Hematopoietic multipotent progenitor cell treated with erythropoietin and hydrocortisone succinate and interleukin-3 and kit ligand, for 8 days (in vitro differentiated cells): ENCODE measurements around the gene SPOCK1.

Source experiments
- DNase-seq: peaks from one replicate; pipeline ENCODE4 v3.0.0-alpha.2; 2015

The SPOCK1 gene

DNA sequence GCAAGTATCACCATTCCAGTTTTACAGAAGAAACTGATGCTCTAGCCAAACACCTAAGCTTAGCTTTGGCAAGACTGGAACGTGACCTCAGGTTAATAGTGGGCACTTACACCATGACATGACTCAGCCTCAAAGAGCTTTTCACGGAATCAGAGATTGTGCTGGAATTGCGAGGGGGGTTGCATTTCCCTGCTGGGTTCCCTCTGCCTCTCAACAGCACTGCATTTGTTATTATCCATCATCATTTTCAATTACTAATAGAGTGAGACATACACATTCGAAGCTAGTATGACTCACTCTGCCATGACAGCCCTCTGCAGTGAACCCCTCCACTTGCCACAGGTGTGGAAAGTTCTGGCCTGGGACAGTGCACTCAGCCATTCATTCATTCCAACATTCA is 8.0 kb downstream of the SPOCK1 start:
- no peak for DNase-seq

DNA sequence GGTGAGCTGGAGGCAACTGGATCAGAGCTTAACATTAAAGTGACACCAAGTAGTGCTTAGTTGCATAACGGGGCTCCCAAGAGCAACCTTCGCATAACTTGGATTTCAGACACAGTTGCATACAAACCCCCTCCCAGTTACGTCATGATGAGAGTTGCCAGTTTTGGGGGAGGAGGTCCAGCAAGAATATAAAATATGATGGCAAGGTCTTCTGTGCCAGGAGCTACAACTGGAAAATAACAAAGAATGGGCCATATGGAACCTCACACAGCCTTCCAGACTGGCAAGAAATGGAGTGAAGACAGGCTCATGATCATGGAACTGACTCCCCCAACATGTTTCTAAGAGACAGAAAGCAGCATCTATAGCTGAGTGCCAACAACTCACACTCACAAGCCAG is 8.5 kb downstream of the SPOCK1 start:
- DNase-seq = no peak

DNA sequence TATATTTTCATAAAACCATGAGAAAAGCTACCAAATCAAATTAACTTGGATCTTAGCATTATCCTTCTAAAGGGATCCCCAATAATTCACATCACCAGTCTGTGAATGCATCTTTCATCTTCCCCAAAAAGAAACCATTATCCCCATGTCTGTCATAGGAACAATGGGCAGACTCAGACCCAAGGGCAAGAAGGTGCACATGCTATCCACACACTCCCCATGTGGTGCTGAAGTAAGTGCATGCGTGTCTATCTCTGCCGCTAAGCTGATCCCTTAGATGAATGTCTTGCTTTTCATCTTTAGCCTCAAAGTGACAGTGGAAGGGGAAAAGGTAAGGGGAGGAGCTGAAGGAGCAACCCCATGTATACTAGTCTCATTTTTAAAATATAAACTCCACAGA is 10.2 kb downstream of the SPOCK1 start:
- no peak for DNase-seq

DNA sequence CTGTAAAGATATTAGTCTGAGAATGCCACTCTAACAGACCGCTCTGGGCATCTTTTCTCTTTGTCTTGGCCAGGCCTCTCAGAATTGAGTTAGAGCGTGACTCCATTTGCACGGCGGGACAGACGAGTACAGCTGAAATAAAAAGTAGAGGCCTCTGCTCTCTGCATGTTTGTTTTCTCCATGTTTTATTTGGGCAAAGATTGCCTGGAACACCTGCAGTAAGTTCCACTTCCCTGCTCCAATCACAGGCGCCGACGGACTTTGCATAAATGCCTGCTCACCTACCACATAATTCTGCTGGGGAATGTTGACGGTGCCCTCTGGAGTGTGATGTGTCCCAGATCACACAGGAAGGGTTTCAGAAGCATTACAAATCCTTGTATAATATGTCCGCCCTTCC is 10.6 kb downstream of the SPOCK1 start:
- DNase-seq = no peak

DNA sequence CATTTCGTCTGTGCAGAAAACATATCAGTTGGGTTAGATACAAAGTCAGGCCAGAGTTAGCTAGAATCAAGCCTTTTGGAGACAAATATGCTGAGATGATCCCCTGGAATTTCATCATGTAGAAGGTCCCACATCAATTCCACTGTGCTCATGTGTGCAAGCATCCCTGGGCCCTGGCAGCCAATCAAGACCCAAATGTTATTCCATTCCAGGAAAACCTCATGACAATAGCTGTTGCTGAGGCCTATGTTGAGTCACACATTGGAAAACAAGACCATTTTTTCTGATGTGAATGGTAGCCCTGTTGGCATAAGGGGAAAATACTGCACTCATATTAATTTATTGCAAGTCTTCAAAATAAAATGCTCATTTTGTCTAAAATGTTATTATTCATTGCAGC is 11.5 kb downstream of the SPOCK1 start:
- DNase-seq = no peak

DNA sequence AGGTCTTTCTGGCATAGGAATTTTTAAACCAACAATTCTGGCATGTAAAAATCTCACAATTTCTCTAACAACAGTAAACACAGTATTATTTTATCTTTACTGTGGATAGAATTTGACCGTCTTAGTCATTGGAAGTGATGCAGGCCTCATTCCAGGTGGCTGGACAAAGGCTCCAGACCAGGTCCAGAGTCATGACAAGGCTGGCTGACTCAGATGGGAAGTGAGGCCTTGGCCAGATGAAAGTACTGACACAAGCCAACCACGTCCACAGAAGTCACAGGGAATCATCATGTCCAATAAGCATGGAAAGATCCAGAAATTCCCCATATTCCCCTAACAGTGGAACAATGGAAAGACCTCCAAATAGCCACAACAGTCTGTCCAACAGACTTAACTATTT is 12.4 kb downstream of the SPOCK1 start:
- no peak for DNase-seq

DNA sequence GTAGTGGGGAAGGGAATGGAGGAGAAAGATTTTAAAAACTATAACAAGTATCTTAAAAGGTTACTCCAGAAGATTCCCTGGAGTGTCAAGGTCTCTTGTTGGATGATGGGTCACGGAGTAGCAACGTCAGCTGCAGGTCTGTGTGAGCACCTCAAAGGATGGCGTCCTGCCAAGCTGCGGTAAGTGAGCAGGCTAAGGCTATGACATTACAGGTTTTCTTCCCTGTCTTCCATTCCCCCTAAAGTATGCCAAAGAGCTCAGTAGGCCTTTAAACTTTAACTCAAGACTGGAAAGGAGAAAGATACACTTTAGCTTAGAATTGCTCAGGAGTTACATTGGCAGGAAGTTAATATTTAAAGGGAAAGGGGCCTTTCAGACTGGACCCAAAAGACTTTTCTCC is 17.5 kb downstream of the SPOCK1 start:
- no peak for DNase-seq

DNA sequence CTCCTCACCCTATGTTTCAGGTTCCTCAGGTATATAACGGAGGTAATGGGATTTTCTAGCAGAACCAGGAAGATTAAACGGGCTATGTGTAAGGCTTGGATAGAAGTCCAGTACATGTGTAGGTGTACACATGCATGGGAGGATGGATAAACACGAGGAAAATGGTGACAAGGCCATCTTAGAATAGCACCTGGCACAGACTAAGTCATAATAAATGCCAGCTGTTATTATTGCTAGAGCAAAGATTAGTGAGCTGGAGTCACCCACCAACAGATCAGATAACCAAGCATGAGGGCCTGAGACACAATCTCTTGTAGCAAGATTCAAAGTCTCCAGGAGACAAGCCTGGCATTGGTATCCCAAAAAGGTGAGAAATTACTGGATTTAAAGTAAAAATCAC is 21.1 kb downstream of the SPOCK1 start:
- no peak for DNase-seq

DNA sequence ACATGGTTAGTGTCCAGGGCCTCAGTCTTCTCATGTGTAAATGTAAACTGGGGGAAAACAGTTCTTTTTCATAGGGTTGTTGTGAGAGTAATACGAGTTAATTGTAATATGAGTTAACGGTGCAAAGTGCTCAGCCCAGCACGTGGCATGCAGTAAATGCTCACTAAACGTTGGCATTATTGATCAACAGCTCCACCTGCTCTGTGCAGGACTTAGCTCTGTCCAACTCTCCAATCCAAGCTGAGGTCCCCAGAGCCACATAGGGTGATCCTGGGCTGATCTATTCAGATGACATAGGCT is 28.3 kb downstream of the SPOCK1 start:
- no peak for DNase-seq

DNA sequence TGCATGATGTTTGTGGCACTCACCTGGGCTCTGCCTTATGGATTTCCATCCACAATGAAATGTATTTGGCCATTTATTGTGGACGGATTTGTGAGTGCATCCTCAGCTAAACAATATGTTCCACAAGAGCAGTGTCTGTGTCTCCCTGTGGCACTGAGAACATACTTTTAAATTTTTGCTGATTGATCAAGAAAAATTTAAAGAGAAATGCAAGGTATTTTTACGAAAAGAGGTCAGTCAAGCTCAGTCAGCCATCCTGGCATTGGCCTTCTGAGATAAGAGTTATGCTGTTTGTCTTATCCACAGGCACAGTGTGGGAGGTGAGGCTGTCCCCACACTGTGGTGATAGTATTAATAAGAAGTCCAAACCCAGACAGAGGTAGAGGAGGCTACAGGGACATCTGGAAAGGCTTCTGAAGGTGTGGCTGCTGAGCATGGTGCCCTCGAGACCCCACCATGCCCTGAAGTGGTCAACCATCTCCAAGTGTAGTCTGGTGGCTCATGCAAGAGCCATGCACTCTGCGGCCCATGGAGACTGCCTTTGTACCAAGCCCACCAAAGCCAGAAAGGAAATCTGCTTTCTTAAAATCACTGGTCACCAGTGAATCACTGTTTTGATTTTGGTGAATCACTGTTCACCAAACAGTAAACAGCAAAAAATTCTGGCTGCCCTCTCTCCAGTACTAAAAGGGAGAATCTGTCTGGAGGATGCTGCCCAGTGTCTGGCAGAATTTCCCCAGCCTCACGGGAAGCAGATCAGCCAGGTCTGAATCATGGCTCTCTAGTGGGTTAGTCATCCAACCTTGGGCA is 28.8 kb downstream of the SPOCK1 start:
- no peak for DNase-seq

DNA sequence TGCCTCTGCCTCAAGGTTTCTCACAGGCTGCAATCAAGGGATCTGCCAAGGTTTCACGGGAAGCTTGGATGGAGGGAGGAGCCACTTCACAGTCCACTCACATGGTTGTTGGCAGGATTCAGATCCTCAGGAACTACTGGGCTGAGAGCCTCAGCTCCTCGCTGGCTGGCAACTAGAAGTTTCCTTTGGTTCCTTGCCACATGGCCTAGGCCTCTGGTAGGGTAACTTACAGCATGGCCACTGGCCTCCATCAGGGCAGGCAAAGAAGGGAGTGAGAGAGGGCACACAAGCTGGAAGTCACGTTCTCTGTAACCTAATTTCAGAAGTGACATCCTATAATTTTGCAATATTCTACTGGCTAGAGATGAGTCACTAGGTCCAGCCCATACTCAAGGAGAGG is 32.2 kb downstream of the SPOCK1 start:
- DNase-seq = no peak

DNA sequence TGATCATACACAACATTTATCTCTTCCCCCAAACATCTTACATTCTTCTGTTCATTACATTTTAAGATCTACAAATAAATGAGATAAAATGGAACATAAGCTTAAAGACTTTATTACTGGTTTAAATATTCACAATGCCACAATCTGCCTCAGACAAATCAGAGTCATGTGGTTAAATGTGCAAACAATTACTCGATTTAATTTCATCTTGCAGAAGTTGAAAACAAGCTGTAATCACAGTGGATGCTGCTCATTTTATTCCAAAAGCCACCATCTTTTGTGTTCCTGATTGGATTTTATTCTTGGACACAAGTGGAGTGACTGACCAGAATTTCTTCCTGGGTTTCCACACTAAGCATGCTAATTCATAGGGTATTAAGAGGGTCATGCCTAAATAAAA is 33.2 kb downstream of the SPOCK1 start:
- no peak for DNase-seq

DNA sequence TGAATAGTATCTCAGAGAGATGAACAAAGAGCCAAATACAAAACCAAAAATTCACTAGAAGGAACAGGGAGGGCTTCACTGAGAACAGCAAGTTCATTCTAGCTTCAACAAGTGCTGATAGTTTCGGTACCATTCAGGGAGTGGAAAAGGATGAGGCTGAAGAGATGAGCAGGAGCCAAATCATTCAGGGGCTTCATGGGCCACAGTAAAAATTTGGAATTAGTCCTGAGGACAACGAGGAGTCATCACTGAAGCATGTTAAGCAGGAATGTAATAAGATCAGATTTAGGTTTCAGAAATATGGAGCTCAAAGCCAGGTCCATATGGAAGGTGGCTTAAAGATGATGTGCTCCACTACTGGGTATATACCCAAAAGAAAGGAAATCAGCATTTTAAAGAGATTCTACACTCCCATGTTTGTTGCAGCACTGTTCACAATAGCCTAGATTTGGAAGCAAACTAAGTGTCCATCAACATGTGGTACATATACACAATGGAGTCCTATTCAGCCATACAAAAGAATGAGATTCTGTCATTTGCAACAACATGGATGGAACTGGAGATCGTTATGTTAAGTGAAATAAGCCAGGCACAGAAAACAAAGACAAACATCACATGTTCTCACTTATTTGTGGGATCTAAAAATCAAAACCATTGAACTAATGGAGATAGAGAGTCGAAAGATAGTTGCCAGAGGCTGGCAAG is 36.2 kb downstream of the SPOCK1 start:
- DNase-seq = no peak

DNA sequence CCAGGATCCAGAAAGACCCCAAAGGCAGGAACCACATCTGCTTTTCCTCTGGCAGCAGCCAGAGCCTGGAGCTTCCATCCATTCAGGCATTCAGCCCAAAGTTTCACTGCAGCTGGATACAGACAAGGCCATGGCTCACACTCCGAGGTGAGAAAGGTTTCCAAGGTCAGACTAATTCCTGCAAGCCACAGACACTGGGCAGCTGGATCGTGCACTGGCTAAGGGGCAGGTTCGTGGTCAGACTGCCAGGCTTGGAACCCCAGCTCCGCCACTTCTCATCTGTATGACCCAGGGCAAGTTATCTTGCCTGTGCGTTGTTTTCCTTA is 36.9 kb downstream of the SPOCK1 start:
- DNase-seq = no peak

DNA sequence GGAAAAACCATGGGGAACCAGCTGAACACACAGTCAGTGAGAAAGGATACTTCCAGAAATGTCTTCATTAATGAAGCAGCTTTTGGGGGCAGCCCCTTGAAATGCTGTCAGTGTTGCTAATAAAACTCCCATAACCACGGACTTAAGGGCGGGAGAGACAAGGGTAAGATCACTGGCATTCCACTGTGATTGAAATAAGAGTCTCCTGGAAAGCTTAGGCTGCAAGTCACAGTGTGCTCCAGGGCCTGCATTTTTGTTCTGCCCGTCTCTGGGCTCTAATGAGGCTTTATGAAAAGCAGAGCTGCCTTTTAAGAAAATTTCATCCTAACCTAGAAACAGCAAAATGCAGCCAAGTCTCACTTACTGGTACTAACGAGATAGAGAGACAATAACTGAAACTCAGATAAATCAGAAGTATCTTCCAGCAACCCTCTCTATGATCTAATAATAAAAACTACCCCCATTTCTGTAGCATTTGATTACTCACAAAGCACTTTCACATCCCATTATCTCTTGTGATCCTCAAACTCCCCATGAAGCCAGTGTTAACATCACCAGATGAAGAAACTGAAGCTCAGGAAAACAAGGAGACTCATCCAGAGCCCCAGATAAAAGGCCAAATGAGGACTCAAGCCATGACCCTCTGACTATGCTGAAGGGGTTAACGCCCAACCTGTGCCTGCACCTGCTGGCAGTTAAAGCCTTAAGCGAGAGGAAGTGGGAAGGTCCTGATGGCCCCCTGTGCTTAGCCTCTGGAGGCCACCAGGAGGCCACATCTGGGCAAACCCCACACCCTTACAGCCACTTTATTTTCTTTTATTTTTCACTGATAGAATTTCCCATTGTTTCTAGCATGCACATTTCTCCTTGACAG is 37.5 kb downstream of the SPOCK1 start:
- DNase-seq = no peak

DNA sequence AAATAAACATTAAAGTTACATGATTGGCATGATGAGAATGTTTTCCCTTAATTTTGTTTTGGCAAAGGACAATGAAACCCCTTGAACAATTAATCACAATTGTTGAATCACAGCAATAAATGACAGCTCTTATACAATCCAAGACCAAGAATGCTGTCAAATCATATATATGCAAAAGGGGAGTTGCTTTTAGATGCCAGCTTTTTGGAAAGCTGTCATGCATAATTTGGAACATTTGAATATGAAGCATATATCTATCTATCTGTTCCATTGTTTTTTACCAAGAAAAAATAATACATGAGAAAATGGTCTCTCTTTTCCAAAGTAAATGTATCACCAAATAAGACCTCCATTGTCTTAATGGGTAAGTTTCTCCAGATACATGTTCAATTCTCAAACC is 44.5 kb downstream of the SPOCK1 start:
- DNase-seq = no peak

DNA sequence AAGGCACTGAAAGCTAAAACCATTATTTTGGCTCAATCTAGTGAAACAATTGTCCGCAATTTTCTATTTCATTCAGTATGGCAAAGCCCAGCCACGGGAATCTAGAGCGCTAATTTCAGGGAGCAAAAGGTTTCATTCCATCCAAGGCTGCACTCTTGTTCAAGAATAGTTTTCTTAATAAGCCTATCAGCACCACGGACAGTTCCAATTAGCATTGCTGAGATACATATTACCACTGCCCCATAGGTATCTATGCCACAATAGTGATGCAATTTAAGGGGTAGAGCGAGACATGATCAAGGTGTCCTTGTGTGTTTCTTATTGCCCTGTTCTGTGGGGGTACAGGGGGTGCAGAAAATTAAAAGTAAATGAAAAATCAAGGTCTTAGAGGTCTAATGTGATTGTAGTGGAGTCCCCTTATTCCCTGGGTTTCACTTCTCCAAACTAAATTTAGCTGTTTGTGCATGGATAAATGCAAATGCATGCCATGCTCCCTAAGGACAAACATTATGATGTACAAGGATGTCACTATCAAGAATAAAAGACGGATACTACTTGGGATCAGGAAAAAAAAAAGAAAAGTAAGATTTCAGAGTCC is 45.5 kb downstream of the SPOCK1 start:
- peak; percentile 56 for DNase-seq

DNA sequence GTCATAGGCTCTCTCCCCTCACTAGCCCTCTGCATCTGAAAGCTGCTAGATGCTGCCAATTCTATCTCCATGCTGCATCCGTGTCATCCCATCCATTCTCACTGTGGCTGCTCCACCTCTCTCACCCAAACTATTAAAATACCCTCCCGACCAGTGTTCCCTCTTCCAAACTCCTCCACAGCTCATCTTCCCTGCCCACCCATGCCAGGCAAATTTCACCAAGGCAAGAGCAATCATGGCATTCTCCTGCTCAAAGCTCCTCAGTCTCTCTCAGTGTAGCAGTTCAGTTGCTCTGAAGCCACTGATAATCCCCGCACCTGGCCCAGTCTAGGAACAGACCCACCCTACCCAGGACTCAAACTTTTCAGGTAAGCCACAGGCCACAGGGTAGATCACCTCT is 48.4 kb downstream of the SPOCK1 start:
- no peak for DNase-seq

DNA sequence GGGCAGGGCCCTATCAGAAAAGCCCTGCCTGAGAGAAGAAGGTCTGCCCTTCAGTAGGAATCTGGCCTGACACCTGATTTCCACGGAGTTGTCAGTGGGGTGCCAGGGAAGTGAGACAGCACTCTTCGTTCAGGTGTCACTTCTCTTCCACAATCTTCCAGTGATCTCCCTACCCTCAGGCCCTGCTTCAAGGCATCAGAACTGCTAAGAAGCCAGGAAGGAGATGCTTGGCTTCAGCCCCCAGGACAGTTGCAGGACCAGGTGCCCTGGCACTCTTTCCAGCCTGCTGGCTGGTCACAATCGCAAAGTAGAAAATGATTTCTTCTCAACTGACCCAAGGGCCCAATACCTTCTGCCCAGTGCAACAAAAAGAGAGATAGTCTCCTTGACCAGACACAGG is 50.3 kb downstream of the SPOCK1 start:
- no peak for DNase-seq

DNA sequence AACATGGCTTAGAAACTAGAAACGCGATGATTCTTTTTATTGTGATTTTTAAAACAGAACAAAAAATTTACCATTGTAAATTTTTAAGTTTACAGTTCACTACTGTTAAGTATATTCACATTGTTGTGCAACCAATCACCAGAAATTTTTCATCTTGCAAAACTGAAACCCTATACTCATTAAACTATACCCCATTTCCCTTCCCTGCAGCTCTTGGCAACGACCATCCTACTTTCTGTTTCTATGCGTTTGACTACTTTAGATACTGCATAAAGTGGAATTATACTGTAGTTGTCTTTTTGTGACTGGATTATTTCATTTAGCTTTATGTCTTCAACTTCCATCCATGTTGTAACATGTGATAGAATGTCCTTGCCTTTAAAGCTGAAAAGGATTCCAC is 52.5 kb downstream of the SPOCK1 start:
- no peak for DNase-seq

DNA sequence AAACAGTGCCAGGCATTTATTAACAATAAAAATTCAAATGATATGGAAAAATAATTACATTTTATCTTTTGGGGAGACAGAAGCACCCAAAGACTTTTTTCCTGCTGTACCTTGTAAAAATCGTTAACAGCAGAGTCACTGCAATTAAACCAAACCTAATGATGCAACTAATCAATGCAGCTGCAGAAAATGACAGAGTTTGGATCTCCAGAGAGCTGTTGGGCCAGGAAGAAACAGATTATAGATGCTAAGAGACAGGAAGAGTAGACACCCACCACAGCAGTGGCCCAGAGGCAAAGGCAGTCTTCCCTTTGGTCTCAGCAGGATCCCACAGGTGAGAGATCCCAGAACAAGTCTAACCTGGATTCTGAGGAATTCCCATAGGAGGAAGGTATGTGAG is 53.0 kb downstream of the SPOCK1 start:
- no peak for DNase-seq

DNA sequence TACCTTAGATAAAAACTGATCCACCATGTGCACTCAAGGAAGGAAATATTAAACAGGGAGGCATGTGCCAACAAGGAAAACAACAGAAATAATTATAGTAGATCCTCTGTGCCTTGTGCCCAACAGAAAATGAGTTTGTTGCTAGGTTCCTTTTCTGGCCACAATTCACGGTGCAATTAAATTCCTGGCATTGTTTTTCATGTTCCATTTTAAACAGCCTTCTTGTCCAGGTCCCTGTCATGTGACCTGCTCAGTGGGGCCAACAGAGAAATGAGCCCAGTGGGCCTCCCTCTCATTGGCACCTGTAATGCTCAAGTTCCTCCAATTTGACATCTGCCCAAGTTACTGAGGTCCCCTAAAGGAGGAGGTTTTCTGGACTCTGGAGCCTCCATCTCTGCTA is 56.5 kb downstream of the SPOCK1 start:
- no peak for DNase-seq

DNA sequence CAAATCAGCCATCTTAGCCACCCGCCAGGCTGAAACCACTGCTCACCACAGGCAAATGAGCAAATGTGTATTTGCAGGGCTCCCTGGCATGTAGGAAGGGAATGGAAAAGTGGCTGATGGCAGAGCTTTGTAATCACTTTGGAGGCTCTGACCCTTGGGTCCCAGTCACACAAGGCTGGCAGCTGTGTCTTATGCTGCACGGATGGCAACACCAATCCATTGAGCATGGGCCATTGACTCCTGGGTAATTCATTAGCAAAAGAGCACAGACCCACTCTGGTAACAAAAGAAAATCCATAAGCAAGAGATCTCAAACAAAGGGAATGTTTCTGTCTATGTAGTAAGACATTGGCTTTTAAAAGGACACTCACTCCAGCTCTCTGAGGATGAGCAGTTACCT is 57.6 kb downstream of the SPOCK1 start:
- DNase-seq = no peak

DNA sequence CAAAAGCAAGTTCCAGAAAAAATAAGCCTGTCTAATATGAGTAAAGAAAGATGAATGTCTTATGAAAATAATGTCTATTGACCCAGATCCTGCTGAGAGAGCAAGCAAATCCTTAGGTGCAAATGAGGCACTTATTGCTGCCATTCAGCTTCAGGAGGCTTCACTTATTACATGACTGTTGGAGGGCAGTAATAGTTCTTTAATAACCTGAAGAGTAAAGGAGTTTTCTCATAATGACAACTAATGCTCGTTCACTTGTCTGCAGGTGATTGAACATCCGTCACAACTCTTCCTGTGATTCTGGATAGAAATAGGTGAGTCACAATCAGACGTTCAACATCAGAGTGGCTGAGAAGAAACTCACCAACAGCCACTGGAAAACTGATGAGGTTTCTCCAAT is 58.3 kb downstream of the SPOCK1 start:
- DNase-seq = no peak
